HepG2 (cell line): Measurements from ENCODE around the gene LYRM2. TPM values are rescaled to one million over a fixed set of nuclear protein-coding genes. Genes with fewer than 3 reads are reported as not detected.

ENCODE experiments used
- AKNA ChIP-seq: sonication (generic); formaldehyde crosslinking; IDR thresholded peaks from 2 replicates; pipeline ENCODE4 v1.4.0; 2020; ENCODE audit warnings: missing genetic modification reagents, borderline replicate concordance
- CHD2 ChIP-seq: IDR thresholded peaks from 2 replicates; pipeline ENCODE4 v1.6.1; 2011; ENCODE audit warnings: low read depth, low read length, improper control_type of control experiment
- FOSL1 ChIP-seq: sonication (generic); formaldehyde crosslinking; IDR thresholded peaks from 2 replicates; pipeline ENCODE4 v1.9.0; 2021; ENCODE audit warnings: missing genetic modification reagents, borderline replicate concordance
- FOXK1 ChIP-seq: sonication (generic); formaldehyde crosslinking; IDR thresholded peaks from 2 replicates; pipeline ENCODE4 v1.4.0; 2020; ENCODE audit warnings: low read depth, missing genetic modification reagents, borderline replicate concordance
- HDAC6 ChIP-seq: fragments of 200-600 bp; sonication (generic); IDR thresholded peaks from 2 replicates; pipeline ENCODE4 v1.7.0; 2017; ENCODE audit warnings: mild to moderate bottlenecking, antibody characterized with exemption, low read length, low read depth
- HIVEP1 ChIP-seq: sonication (generic); formaldehyde crosslinking; IDR thresholded peaks from 2 replicates; pipeline ENCODE4 v1.4.0; 2020; ENCODE audit warnings: mild to moderate bottlenecking, missing genetic modification reagents
- HMG20A ChIP-seq: IDR thresholded peaks from 2 replicates; pipeline ENCODE4 v1.6.1; 2016; ENCODE audit warnings: borderline replicate concordance
- HMGXB4 ChIP-seq, 2 experiments: sonication (generic) in 1 of 2; formaldehyde crosslinking in 1 of 2; IDR thresholded peaks; 2 replicates each; pipeline versions ENCODE4 v1.4.0 to v1.6.1; 2018 to 2020; ENCODE audit warnings: missing genetic modification reagents in 2 of 2, borderline replicate concordance in 1 of 2, low read depth in 1 of 2, mild to moderate bottlenecking in 1 of 2, missing biosample characterization in 1 of 2
- KMT2B ChIP-seq: IDR thresholded peaks from 2 replicates; pipeline ENCODE4 v1.6.1; 2016; ENCODE audit warnings: missing genetic modification reagents, missing compliant biosample characterization
- MEIS1 ChIP-seq: sonication (generic); formaldehyde crosslinking; IDR thresholded peaks from 2 replicates; pipeline ENCODE4 v1.9.0; 2021; ENCODE audit warnings: mild to moderate bottlenecking, missing genetic modification reagents, moderate library complexity, borderline replicate concordance
- NCOA1 ChIP-seq: sonication (generic); formaldehyde crosslinking; IDR thresholded peaks from 2 replicates; pipeline ENCODE4 v1.9.0; 2021; ENCODE audit warnings: missing genetic modification reagents
- NFIB ChIP-seq: sonication (generic); formaldehyde crosslinking; IDR thresholded peaks from 2 replicates; pipeline ENCODE4 v1.9.0; 2021; ENCODE audit warnings: missing genetic modification reagents, mild to moderate bottlenecking, borderline replicate concordance
- NFYB ChIP-seq: sonication (generic); formaldehyde crosslinking; IDR thresholded peaks from 2 replicates; pipeline ENCODE4 v1.4.0; 2020; ENCODE audit warnings: missing genetic modification reagents
- RFX3 ChIP-seq: IDR thresholded peaks from 2 replicates; pipeline ENCODE4 v1.6.1; 2016; ENCODE audit warnings: missing biosample characterization, missing genetic modification reagents
- TP53 ChIP-seq: sonication (generic); formaldehyde crosslinking; conservative IDR thresholded peaks from 2 replicates; pipeline ENCODE4 v1.4.0; 2020; ENCODE audit warnings: missing genetic modification reagents
- ZNF335 ChIP-seq: sonication (generic); formaldehyde crosslinking; IDR thresholded peaks from 2 replicates; pipeline ENCODE4 v1.4.0; 2020; ENCODE audit warnings: missing genetic modification reagents
- ZNF343 ChIP-seq: sonication (generic); formaldehyde crosslinking; IDR thresholded peaks from 2 replicates; pipeline ENCODE4 v1.4.0; 2020; ENCODE audit warnings: mild to moderate bottlenecking, missing genetic modification reagents
- ZNF501 ChIP-seq: sonication (generic); formaldehyde crosslinking; IDR thresholded peaks from 2 replicates; pipeline ENCODE4 v1.5.1; 2020; ENCODE audit warnings: mild to moderate bottlenecking, moderate library complexity, missing genetic modification reagents
- ZNF564 ChIP-seq: sonication (generic); formaldehyde crosslinking; IDR thresholded peaks from 2 replicates; pipeline ENCODE4 v1.8.1; 2023; ENCODE audit warnings: mild to moderate bottlenecking, missing genetic modification reagents
- ZNF598 ChIP-seq: sonication (generic); formaldehyde crosslinking; IDR thresholded peaks from 2 replicates; pipeline ENCODE4 v1.5.1; 2020; ENCODE audit warnings: mild to moderate bottlenecking, missing genetic modification reagents, borderline replicate concordance
- ZNF724P ChIP-seq: sonication (generic); formaldehyde crosslinking; IDR thresholded peaks from 2 replicates; pipeline ENCODE4 v1.8.0; 2022; ENCODE audit warnings: missing genetic modification reagents, borderline replicate concordance
- ZNF75D ChIP-seq: sonication (generic); formaldehyde crosslinking; IDR thresholded peaks from 2 replicates; pipeline ENCODE4 v1.8.1; 2023; ENCODE audit warnings: missing genetic modification reagents, mild to moderate bottlenecking, borderline replicate concordance
- ZNF772 ChIP-seq: sonication (generic); formaldehyde crosslinking; IDR thresholded peaks from 2 replicates; pipeline ENCODE4 v1.5.0; 2020; ENCODE audit warnings: mild to moderate bottlenecking, missing genetic modification reagents
- ZNF792 ChIP-seq: IDR thresholded peaks from 2 replicates; pipeline ENCODE4 v1.6.1; 2016
- polyA plus RNA-seq, 8 experiments: library from polyadenylated mRNA; depleted of rRNA in 3 of 8; stranded (reverse) in 7 of 8; unstranded in 1 of 8; fragments of >200 nt; fragmentation: Illumina TruSeq in 4 of 8; extraction: Trizol in 4 of 8; gene quantifications; 2 replicates each; pipeline versions ENCODE4 v1.2.1 to v1.2.3, GENCODE V29; 2011 to 2016; ENCODE audit warnings: low read depth in 4 of 8, missing spikeins in 1 of 8, mixed read lengths in 1 of 8; ENCODE audit not compliant: insufficient read depth in 1 of 8
- total RNA-seq, 5 experiments: library from RNA; depleted of rRNA; stranded (reverse); fragments of >200 nt; fragmentation: Illumina TruSeq; extraction: Trizol; gene quantifications; 2 replicates each; pipeline ENCODE4 v1.2.3, GENCODE V29; 2016; ENCODE audit warnings: low read depth in 1 of 5

LYRM2 gene
- total and polyA plus RNA-seq, 2 of the 13 experiments (the other 11 are each of a cell fraction or from before 2014, with no cell fraction given): 17.8 to 32.6 TPM

GRCh38 chr6:89638320-89639195, at the start of gene LYRM2 (continued):
- TF ChIP-seq AKNA (CRISPR knock-in tag) (peak; percentile 69; the same call in 1 of the 2 replicates), ZNF724P (CRISPR knock-in tag) (0 out of 2 replicates have a peak, but pooled peaks have one; percentile 25), ZNF501 (CRISPR knock-in tag) (peak; percentile 94), FOXK1 (CRISPR knock-in tag) (peak; percentile 62), NCOA1 (CRISPR knock-in tag) (0 out of 2 replicates have a peak, but pooled peaks have one; percentile 49), RFX3 (peak; percentile 78), HMGXB4 (CRISPR knock-in tag; IDR thresholded peaks at IDR 0.05; ENCODE audit: borderline replicate concordance in 1 of 2, low read depth in 1 of 2) (peak; percentile 57 to 68; a peak in 3 of 4 replicates), ZNF335 (peak; percentile 69; the same call in 1 of the 2 replicates), HIVEP1 (CRISPR knock-in tag) (no peak; the same call in 1 of the 2 replicates), ZNF343 (CRISPR knock-in tag) (0 out of 2 replicates have a peak, but pooled peaks have one; percentile 78), HDAC6 (no peak), CHD2 (peak; percentile 72), MEIS1 (CRISPR knock-in tag) (no peak), KMT2B (CRISPR knock-in tag) (peak; percentile 88), FOSL1 (CRISPR knock-in tag) (no peak), TP53 (CRISPR knock-in tag) (0 out of 2 replicates have a peak, but pooled peaks have one; percentile 40), ZNF598 (CRISPR knock-in tag) (0 out of 2 replicates have a peak, but pooled peaks have one; percentile 28), NFYB (peak; percentile 40; the same call in 1 of the 2 replicates), NFIB (CRISPR knock-in tag) (no peak), ZNF75D (no peak), ZNF564 (CRISPR knock-in tag) (peak; percentile 64; the same call in 1 of the 2 replicates), HMG20A (no peak), ZNF772 (CRISPR knock-in tag) (0 out of 2 replicates have a peak, but pooled peaks have one; percentile 65), ZNF792 (CRISPR knock-in tag) (peak; percentile 35; the same call in 1 of the 2 replicates)
